GM12878 (cell line): ENCODE measurements around the gene OGDHL. TPM values are rescaled to one million over a fixed set of nuclear protein-coding genes. Genes with fewer than 3 reads are reported as not detected.

ENCODE experiments used
- ATAC-seq: fragments of 200-7000 bp; cut with Tn5 transposase; 3 replicates; pipeline ENCODE4 v1.9.1; 2020; ENCODE audit warnings: mild to moderate bottlenecking, moderate library complexity
- BruUV-seq: library from RNA; stranded (reverse); fragments of 400-500 nt; replicated peaks from 2 replicates; lab custom pipeline; 2021; lab: Mats Ljungman, UMichigan
- CTCF ChIA-PET: fragments of 300-600 bp; sonication (Branson Sonifier 250); formaldehyde crosslinking; extraction: SDS; loops from one replicate; lab custom pipeline; 2021; ENCODE audit warnings: inconsistent platforms; lab: Yijun Ruan, JAX
- POLR2A ChIA-PET: fragments of 350-600 bp; formaldehyde crosslinking; extraction: SDS; loops from one replicate; lab custom pipeline; 2021; ENCODE audit warnings: inconsistent platforms; lab: Charles Lee
- RAD21 ChIA-PET: fragments of 300-600 bp; sonication (Branson Sonifier 250); formaldehyde crosslinking; loops from one replicate; lab custom pipeline; 2023; ENCODE audit warnings: antibody characterized with exemption; ENCODE audit not compliant: unreplicated experiment; lab: Charles Lee
- SMC1A ChIA-PET: fragments of 300-600 bp; sonication (Branson Sonifier 250); formaldehyde crosslinking; loops from one replicate; lab custom pipeline; 2023; ENCODE audit not compliant: unreplicated experiment, uncharacterized antibody; lab: Charles Lee
- DNase-seq: peaks from one replicate; pipeline ENCODE4 v3.0.0-alpha.2; 2011; ENCODE audit warnings: low read depth, low spot score
- FAIRE-seq: peaks from 3 replicates; lab custom pipeline; 2011; peaks lifted over from hg19 to GRCh38; lab: Jason Lieb, UNC
- H2AFZ ChIP-seq: 2 replicates; pipeline ENCODE4 v1.6.0; 2011; ENCODE audit warnings: low read depth, low read length, control low read depth; ENCODE audit not compliant: control insufficient read depth
- H3K27ac ChIP-seq: 2 replicates; pipeline ENCODE4 v1.5.1; 2011; ENCODE audit warnings: control low read depth; ENCODE audit not compliant: control insufficient read depth, insufficient read depth
- H3K27me3 ChIP-seq, 2 experiments: replicated peaks in 1 of 2; 2 replicates each; pipeline versions ENCODE4 v1.6.0 to v1.6.1; 2011; ENCODE audit warnings: low read length in 1 of 2; ENCODE audit not compliant: control insufficient read depth in 2 of 2, insufficient read depth in 2 of 2
- H3K36me3 ChIP-seq, 2 experiments: 2 replicates each; pipeline ENCODE4 v1.5.1; 2011; ENCODE audit warnings: low read length in 1 of 2; ENCODE audit not compliant: control insufficient read depth in 2 of 2, insufficient read depth in 2 of 2
- H3K4me1 ChIP-seq: 2 replicates; pipeline ENCODE4 v1.6.1; 2011; ENCODE audit warnings: mild to moderate bottlenecking, low read length, moderate library complexity, mixed read lengths; ENCODE audit not compliant: control insufficient read depth, insufficient read depth
- H3K4me2 ChIP-seq: 2 replicates; pipeline ENCODE4 v1.6.0; 2011; ENCODE audit warnings: control low read depth; ENCODE audit not compliant: control insufficient read depth, insufficient read depth
- H3K4me3 ChIP-seq: fragments of 200-600 bp; sonication (generic); 2 replicates; pipeline ENCODE4 v1.5.1; 2016
- H3K79me2 ChIP-seq: 2 replicates; pipeline ENCODE4 v1.6.0; 2011; ENCODE audit warnings: low read length; ENCODE audit not compliant: control insufficient read depth, insufficient read depth
- H3K9ac ChIP-seq: 2 replicates; pipeline ENCODE4 v1.8.0; 2011; ENCODE audit warnings: low read length, control low read depth, mixed read lengths; ENCODE audit not compliant: control insufficient read depth, insufficient read depth
- H3K9me3 ChIP-seq: replicated peaks from 3 replicates; pipeline ENCODE4 v1.5.1; 2011; ENCODE audit warnings: mild to moderate bottlenecking, low read length; ENCODE audit not compliant: control insufficient read depth, insufficient read depth
- H4K20me1 ChIP-seq: 2 replicates; pipeline ENCODE4 v1.6.0; 2011; ENCODE audit not compliant: control insufficient read depth, insufficient read depth
- CREB1 ChIP-seq: IDR thresholded peaks from 2 replicates; pipeline ENCODE4 v1.6.1; 2012; ENCODE audit warnings: low read depth, mild to moderate bottlenecking, inconsistent platforms
- ESRRA ChIP-seq: IDR thresholded peaks from 2 replicates; pipeline ENCODE4 v1.6.1; 2012; ENCODE audit warnings: mild to moderate bottlenecking, low read length, improper control_type of control experiment
- IRF3 ChIP-seq: fragments of 450-650 bp; IDR thresholded peaks from 2 replicates; pipeline ENCODE4 v1.6.1; 2014; ENCODE audit warnings: mild to moderate bottlenecking
- POU2F2 ChIP-seq: IDR thresholded peaks from 3 replicates; pipeline ENCODE4 v1.6.1; 2011; ENCODE audit warnings: low read depth, mild to moderate bottlenecking, low read length, borderline replicate concordance
- RB1 ChIP-seq: fragments of 450-650 bp; formaldehyde crosslinking; IDR thresholded peaks from 2 replicates; pipeline ENCODE4 v1.6.1; 2017; ENCODE audit warnings: mild to moderate bottlenecking, borderline replicate concordance
- ZNF274 ChIP-seq: IDR thresholded peaks from one replicate; pipeline ENCODE4 v1.8.0; 2011; ENCODE audit not compliant: insufficient read length, insufficient read depth
- ZNF384 ChIP-seq: IDR thresholded peaks from 2 replicates; pipeline ENCODE4 v1.6.1; 2012; ENCODE audit warnings: low read depth, mild to moderate bottlenecking, low read length, improper control_type of control experiment, borderline replicate concordance
- WGBS: methylation state at CpG from one replicate; pipeline ENCODE4 v1.1.6; 2016; ENCODE audit warnings: low lambda C conversion rate; ENCODE audit not compliant: insufficient replicate concordance, insufficient coverage; ENCODE audit errors: missing lambda C conversion rate; 5-methylcytosine and 5-hydroxymethylcytosine counted together
- in situ Hi-C: fragments of 300-500 bp; cut with MboI; formaldehyde crosslinking; loops from 9 replicates; pipeline ENCODE4 v1.14.3; 2018; ENCODE audit warnings: mixed read lengths
- intact Hi-C: fragments of 100-400 bp; cut with micrococcal nuclease; formaldehyde crosslinking; loops from one replicate; pipeline ENCODE4 v1.14.2; 2022; ENCODE audit not compliant: unreplicated experiment
- polyA plus RNA-seq, 11 experiments: library from polyadenylated mRNA; depleted of rRNA in 4 of 11; unstranded in 6 of 11; stranded (reverse) in 5 of 11; fragments of >200 nt; fragmentation: Nextera tagmentation in 4 of 11; fragmentation: Illumina TruSeq in 1 of 11; extraction: Ambion mirVana in 4 of 11; extraction: Trizol in 1 of 11; gene quantifications; 1 replicate in 1 of 11; 2 replicates in 10 of 11; pipeline versions ENCODE4 v1.2.1 to v1.2.3, GENCODE V29; 2011 to 2016; ENCODE audit warnings: inconsistent platforms in 2 of 11, missing spikeins in 2 of 11, low read depth in 1 of 11
- total RNA-seq, 4 experiments: library from RNA; depleted of rRNA in 3 of 4; stranded (reverse); fragments of >200 nt in 3 of 4; fragmentation: Illumina TruSeq in 1 of 4; extraction: Trizol in 1 of 4; gene quantifications; 2 replicates each; pipeline versions ENCODE4 v1.2.1 to v1.2.3, GENCODE V29; 2013 to 2021
- TF ChIP-seq, protein P1 (sequence below): fragments of 450-650 bp; IDR thresholded peaks from 2 replicates; pipeline ENCODE4 v1.6.1; 2017; ENCODE audit warnings: mild to moderate bottlenecking, moderate library complexity

OGDHL gene
- total and polyA plus RNA-seq, 10 of the 15 experiments (the other 5 are each of a cell fraction or from before 2014, with no cell fraction given): 0.02 to 13.3 (median 0.34) TPM

GRCh38 chr10:49767752-49768151, 5.6 kb upstream of the OGDHL start:
- ATAC-seq: no peak
- Histone ChIP-seq H3K27ac (no peak overlapping the region), H4K20me1 (no peaks in the 10 kb centered on the region), H3K27me3 (no peaks in the 10 kb centered on the region; a peak in 1 of 4 replicates), H3K9ac (no peak overlapping the region), H2AFZ (no peak overlapping the region), H3K4me3 (no peak overlapping the region), H3K36me3 (no peaks in the 10 kb centered on the region), H3K9me3 (no peaks in the 10 kb centered on the region), H3K79me2 (no peaks in the 10 kb centered on the region), H3K4me2 (no peak overlapping the region), H3K4me1 (no peaks in the 10 kb centered on the region)
- no peak for TF ChIP-seq ESRRA
- TF ChIP-seq CREB1: no peak
- no TSS peak for BruUV-seq
- FAIRE-seq: no peak
- 58% methylated on average over 7 of the region's 7 CpGs for WGBS
- in situ Hi-C loops: no loop called here
- intact Hi-C loops: no loop called here
- SMC1A ChIA-PET: no interaction called here
- DNase-seq: no peak
- CTCF ChIA-PET: no interaction called here
- RAD21 ChIA-PET: no interaction called here
- POLR2A ChIA-PET: no interaction called here

GRCh38 chr10:49766484-49766883, 4.4 kb upstream of the OGDHL start:
- POLR2A ChIA-PET: no interaction called here
- Histone ChIP-seq H4K20me1 (no peaks in the 10 kb centered on the region), H3K9ac (no peak overlapping the region), H3K27ac (no peak overlapping the region), H3K9me3 (no peaks in the 10 kb centered on the region), H3K4me2 (no peak overlapping the region), H3K4me3 (no peak overlapping the region), H2AFZ (no peak overlapping the region), H3K79me2 (no peaks in the 10 kb centered on the region), H3K4me1 (no peaks in the 10 kb centered on the region), H3K27me3 (no peaks in the 10 kb centered on the region; a peak in 1 of 4 replicates), H3K36me3 (no peaks in the 10 kb centered on the region)
- TF ChIP-seq POU2F2 (no peak), IRF3 (no peak), ZNF274 (no peak), ZNF384 (no peak), RB1 (no peak)
- TF ChIP-seq, protein P1, sequence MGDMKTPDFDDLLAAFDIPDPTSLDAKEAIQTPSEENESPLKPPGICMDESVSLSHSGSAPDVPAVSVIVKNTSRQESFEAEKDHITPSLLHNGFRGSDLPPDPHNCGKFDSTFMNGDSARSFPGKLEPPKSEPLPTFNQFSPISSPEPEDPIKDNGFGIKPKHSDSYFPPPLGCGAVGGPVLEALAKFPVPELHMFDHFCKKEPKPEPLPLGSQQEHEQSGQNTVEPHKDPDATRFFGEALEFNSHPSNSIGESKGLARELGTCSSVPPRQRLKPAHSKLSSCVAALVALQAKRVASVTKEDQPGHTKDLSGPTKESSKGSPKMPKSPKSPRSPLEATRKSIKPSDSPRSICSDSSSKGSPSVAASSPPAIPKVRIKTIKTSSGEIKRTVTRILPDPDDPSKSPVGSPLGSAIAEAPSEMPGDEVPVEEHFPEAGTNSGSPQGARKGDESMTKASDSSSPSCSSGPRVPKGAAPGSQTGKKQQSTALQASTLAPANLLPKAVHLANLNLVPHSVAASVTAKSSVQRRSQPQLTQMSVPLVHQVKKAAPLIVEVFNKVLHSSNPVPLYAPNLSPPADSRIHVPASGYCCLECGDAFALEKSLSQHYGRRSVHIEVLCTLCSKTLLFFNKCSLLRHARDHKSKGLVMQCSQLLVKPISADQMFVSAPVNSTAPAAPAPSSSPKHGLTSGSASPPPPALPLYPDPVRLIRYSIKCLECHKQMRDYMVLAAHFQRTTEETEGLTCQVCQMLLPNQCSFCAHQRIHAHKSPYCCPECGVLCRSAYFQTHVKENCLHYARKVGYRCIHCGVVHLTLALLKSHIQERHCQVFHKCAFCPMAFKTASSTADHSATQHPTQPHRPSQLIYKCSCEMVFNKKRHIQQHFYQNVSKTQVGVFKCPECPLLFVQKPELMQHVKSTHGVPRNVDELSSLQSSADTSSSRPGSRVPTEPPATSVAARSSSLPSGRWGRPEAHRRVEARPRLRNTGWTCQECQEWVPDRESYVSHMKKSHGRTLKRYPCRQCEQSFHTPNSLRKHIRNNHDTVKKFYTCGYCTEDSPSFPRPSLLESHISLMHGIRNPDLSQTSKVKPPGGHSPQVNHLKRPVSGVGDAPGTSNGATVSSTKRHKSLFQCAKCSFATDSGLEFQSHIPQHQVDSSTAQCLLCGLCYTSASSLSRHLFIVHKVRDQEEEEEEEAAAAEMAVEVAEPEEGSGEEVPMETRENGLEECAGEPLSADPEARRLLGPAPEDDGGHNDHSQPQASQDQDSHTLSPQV: no peak
- 25% methylated on average over 2 of the region's 2 CpGs for WGBS
- BruUV-seq: no TSS peak
- CTCF ChIA-PET: no interaction called here
- SMC1A ChIA-PET: no interaction called here
- FAIRE-seq: no peak
- in situ Hi-C loops (no loop called here), intact Hi-C loops (no loop called here)
- RAD21 ChIA-PET: no interaction called here
- no peak for ATAC-seq
- DNase-seq: no peak
